Astrocyte (in vitro differentiated cells and primary cell): ENCODE results near the gene OAS3. TPM values are rescaled to one million over a fixed set of nuclear protein-coding genes. Genes with fewer than 3 reads are reported as not detected.

ENCODE experiments used
- DNase-seq: peaks from one replicate; pipeline ENCODE4 v3.0.0-alpha.2; 2010; ENCODE audit warnings: low read depth
- FAIRE-seq: peaks from 2 replicates; lab custom pipeline; 2011; peaks lifted over from hg19 to GRCh38; lab: Jason Lieb, UNC
- H2AFZ ChIP-seq: 2 replicates; pipeline ENCODE4 v1.6.0; 2012; ENCODE audit warnings: low read depth, low read length, inconsistent platforms
- H3K27ac ChIP-seq: 2 replicates; pipeline ENCODE4 v1.5.1; 2011; ENCODE audit warnings: low read depth, low read length, inconsistent platforms
- H3K27me3 ChIP-seq: 2 replicates; pipeline ENCODE4 v1.6.0; 2011; ENCODE audit warnings: low read length, inconsistent platforms; ENCODE audit not compliant: insufficient read depth
- H3K36me3 ChIP-seq: 2 replicates; pipeline ENCODE4 v1.5.1; 2011; ENCODE audit warnings: low read length, inconsistent platforms; ENCODE audit not compliant: insufficient read depth
- H3K4me1 ChIP-seq: 2 replicates; pipeline ENCODE4 v1.5.1; 2011; ENCODE audit warnings: low read length, inconsistent platforms; ENCODE audit not compliant: insufficient read depth
- H3K4me2 ChIP-seq: 2 replicates; pipeline ENCODE4 v1.6.0; 2012; ENCODE audit warnings: low read length, inconsistent platforms
- H3K4me3 ChIP-seq: 2 replicates; pipeline ENCODE4 v1.5.1; 2011; ENCODE audit warnings: low read depth, mild to moderate bottlenecking, low read length, inconsistent platforms; ENCODE audit not compliant: insufficient read depth
- H3K79me2 ChIP-seq: 2 replicates; pipeline ENCODE4 v1.6.0; 2012; ENCODE audit warnings: mild to moderate bottlenecking, low read length, inconsistent platforms; ENCODE audit not compliant: insufficient read depth
- H3K9ac ChIP-seq: 2 replicates; pipeline ENCODE4 v1.6.0; 2012; ENCODE audit warnings: mild to moderate bottlenecking, low read length, inconsistent platforms
- H3K9me3 ChIP-seq: 2 replicates; pipeline ENCODE4 v1.5.1; 2012; ENCODE audit warnings: low read depth, mild to moderate bottlenecking, low read length, inconsistent platforms; ENCODE audit not compliant: insufficient read depth
- H4K20me1 ChIP-seq: 2 replicates; pipeline ENCODE4 v1.6.0; 2012; ENCODE audit warnings: low read length, inconsistent platforms; ENCODE audit not compliant: insufficient read depth
- H3K27ac Mint-ChIP-seq: one replicate; pipeline ENCODE4 v1.8.0; 2021; ENCODE audit warnings: mild to moderate bottlenecking, mixed read lengths; ENCODE audit not compliant: unreplicated experiment
- H3K27me3 Mint-ChIP-seq: one replicate; pipeline ENCODE4 v1.8.0; 2021; ENCODE audit warnings: low read depth, mixed read lengths; ENCODE audit not compliant: unreplicated experiment
- H3K36me3 Mint-ChIP-seq: one replicate; pipeline ENCODE4 v1.8.0; 2021; ENCODE audit warnings: low read depth, mixed read lengths; ENCODE audit not compliant: unreplicated experiment
- H3K4me1 Mint-ChIP-seq: one replicate; pipeline ENCODE4 v1.8.0; 2021; ENCODE audit warnings: low read depth, mixed read lengths; ENCODE audit not compliant: unreplicated experiment
- H3K4me3 Mint-ChIP-seq: one replicate; pipeline ENCODE4 v1.8.0; 2021; ENCODE audit warnings: mild to moderate bottlenecking, moderate library complexity, mixed read lengths; ENCODE audit not compliant: unreplicated experiment
- H3K9me3 Mint-ChIP-seq: one replicate; pipeline ENCODE4 v1.8.0; 2021; ENCODE audit warnings: mild to moderate bottlenecking, mixed read lengths; ENCODE audit not compliant: unreplicated experiment
- CTCF ChIP-seq: IDR thresholded peaks from 2 replicates; pipeline ENCODE4 v1.5.1; 2011; ENCODE audit warnings: low read depth, mild to moderate bottlenecking, inconsistent platforms, low read length, moderate library complexity; ENCODE audit not compliant: insufficient read depth
- EZH2 ChIP-seq: IDR thresholded peaks from 2 replicates; pipeline ENCODE4 v1.6.1; 2012; ENCODE audit warnings: mild to moderate bottlenecking, low read length, inconsistent platforms; ENCODE audit not compliant: insufficient read depth
- total RNA-seq: library from RNA; stranded (reverse); gene quantifications from 2 replicates; pipeline ENCODE4 v1.2.1, GENCODE V29; 2021

Gene OAS3
- total RNA-seq, 1 donor from 2014 or later, result 33.8 TPM

- Mint-ChIP-seq H3K27me3 (peaks cover 18% of the 10 kb centered on the region), H3K9me3 (no peaks in the 10 kb centered on the region), H3K27ac (no peak overlapping the region), H3K4me3 (no peak overlapping the region), H3K36me3 (peaks cover 6% of the 10 kb centered on the region), H3K4me1 (peaks cover 5% of the 10 kb centered on the region)
- Histone ChIP-seq H3K4me3 (no peak overlapping the region), H4K20me1 (no peaks in the 10 kb centered on the region), H3K9me3 (no peaks in the 10 kb centered on the region), H3K27me3 (no peaks in the 10 kb centered on the region), H3K79me2 (no peaks in the 10 kb centered on the region), H3K36me3 (no peaks in the 10 kb centered on the region), H3K27ac (no peak overlapping the region), H3K9ac (no peak overlapping the region), H2AFZ (no peak overlapping the region), H3K4me1 (no peaks in the 10 kb centered on the region), H3K4me2 (no peak overlapping the region)
- TF ChIP-seq CTCF (no peak), EZH2 (no peak)
- FAIRE-seq (no peak), DNase-seq (no peak)
These were observed 36.6 kb downstream of the OAS3 start for GRCh38 chr12:112974904-112975303.

GRCh38 chr12:112977139-112977538 lies 38.9 kb downstream of the OAS3 start:
- Histone ChIP-seq H3K4me2 (no peak overlapping the region), H2AFZ (no peak overlapping the region), H4K20me1 (no peaks in the 10 kb centered on the region), H3K9ac (no peak overlapping the region), H3K79me2 (no peaks in the 10 kb centered on the region), H3K9me3 (no peaks in the 10 kb centered on the region), H3K4me1 (no peaks in the 10 kb centered on the region), H3K4me3 (no peak overlapping the region), H3K27ac (no peak overlapping the region), H3K36me3 (no peaks in the 10 kb centered on the region), H3K27me3 (no peaks in the 10 kb centered on the region)
- TF ChIP-seq CTCF (no peak), EZH2 (no peak)
- Mint-ChIP-seq H3K4me1 (no peaks in the 10 kb centered on the region), H3K27me3 (peaks cover 3% of the 10 kb centered on the region), H3K4me3 (no peak overlapping the region), H3K9me3 (peaks cover 9% of the 10 kb centered on the region), H3K27ac (peak overlapping the region; percentile 12), H3K36me3 (no peaks in the 10 kb centered on the region)
- FAIRE-seq (no peak), DNase-seq (no peak)

- Mint-ChIP-seq H3K4me1 (no peaks in the 10 kb centered on the region), H3K27me3 (peaks cover 3% of the 10 kb centered on the region), H3K4me3 (no peak overlapping the region), H3K36me3 (no peaks in the 10 kb centered on the region), H3K9me3 (peaks cover 12% of the 10 kb centered on the region), H3K27ac (peak overlapping the region; percentile 95)
- no peaks in the 10 kb centered on the region for H3K9me3 ChIP-seq
- no peaks in the 10 kb centered on the region for H3K27me3 ChIP-seq
- FAIRE-seq (no peak), DNase-seq (no peak)
- no peak overlapping the region for H3K9ac ChIP-seq
- H3K4me3 ChIP-seq, result no peak overlapping the region
- no peaks in the 10 kb centered on the region for H3K36me3 ChIP-seq
- no peaks in the 10 kb centered on the region for H3K79me2 ChIP-seq
- H3K27ac ChIP-seq, result no peak overlapping the region
- H2AFZ ChIP-seq, result no peak overlapping the region
- H4K20me1 ChIP-seq, result no peaks in the 10 kb centered on the region
- H3K4me1 ChIP-seq, result no peaks in the 10 kb centered on the region
- TF ChIP-seq EZH2, result no peak
- no peak overlapping the region for H3K4me2 ChIP-seq
These were observed 39.4 kb downstream of the OAS3 start for GRCh38 chr12:112977641-112978040.
